Measurements from ENCODE around the gene VMP1. TPM values are rescaled to one million over a fixed set of nuclear protein-coding genes. Genes with fewer than 3 reads are reported as not detected.

VMP1 gene
- total and polyA plus RNA-seq, 2 donors (not counting 1 experiment from before 2014, with no cell fraction given), result 20.4 to 83.5 TPM

DNA sequence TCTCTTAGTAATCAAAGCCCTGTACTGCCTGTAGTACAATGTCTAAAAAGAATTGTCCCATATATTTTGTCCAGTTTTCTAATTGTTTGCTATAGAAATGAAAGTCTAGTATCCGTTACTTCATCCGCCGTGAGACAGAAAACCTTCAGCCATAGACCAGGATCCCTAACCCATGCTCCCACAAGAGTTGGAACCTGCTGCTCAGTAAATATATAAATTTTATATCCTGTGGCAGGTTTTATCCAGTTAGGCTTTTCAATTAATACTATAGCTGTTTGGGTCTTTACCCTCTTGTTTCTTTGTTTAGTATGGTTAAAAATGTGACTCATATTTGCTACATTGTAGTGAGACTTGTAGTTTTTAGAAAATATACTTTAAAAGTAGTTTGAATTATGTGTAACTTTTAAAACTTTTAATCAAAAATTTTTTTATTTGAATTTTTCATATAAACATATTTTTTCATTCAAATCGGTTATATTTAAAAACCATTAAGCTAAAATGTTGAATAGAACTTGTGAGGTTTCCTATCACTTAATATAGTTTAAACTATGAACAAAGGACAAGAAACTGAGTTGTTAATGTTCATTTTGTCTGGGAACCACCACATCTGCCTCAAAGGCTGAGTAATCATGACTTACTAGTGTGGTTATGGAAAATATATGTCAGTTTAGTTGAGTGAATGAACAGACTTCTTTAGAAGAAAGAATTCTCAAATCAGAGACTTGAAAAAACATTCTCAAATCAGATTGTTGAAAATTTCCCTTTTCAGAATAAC, 54.8 kb downstream of the VMP1 start:
- H3K27ac Mint-ChIP-seq, result no peak overlapping the region
- H3K4me3 Mint-ChIP-seq, result no peak overlapping the region
- ATAC-seq (ENCODE audit: low read depth), result no peak

More for the DNA sequence above, 54.8 kb downstream of the VMP1 start:
- Histone ChIP-seq H2AFZ (ENCODE audit: insufficient read depth, low read depth, low read length, poor library complexity, severe bottlenecking) (no peak overlapping the region), H4K20me1 (ENCODE audit: control insufficient read depth, insufficient read depth, low read length, poor library complexity, severe bottlenecking) (no peaks in the 10 kb centered on the region), H3K27ac (ENCODE audit: low read length in 2 of 2) (no peak overlapping the region), H3K9ac (ENCODE audit: low read length) (no peak overlapping the region), H3K9me3 (ENCODE audit: control extremely low read depth in 1 of 3, control insufficient read depth in 2 of 3, insufficient read depth in 1 of 3, low read length in 2 of 3) (peaks cover 0 to 9% (median 2%) of the 10 kb centered on the region in 3 donors), H3K4me2 (replicated peaks; ENCODE audit: low read depth, low read length, poor library complexity, severe bottlenecking) (no peak overlapping the region), H3K4me3 (ENCODE audit: control extremely low read depth in 1 of 5, extremely low read depth in 1 of 5, insufficient read depth in 1 of 5, low read depth in 2 of 5, low read length in 4 of 5) (no peak overlapping the region), H3K36me3 (replicated peaks in 1 of 2; ENCODE audit: control extremely low read depth in 1 of 2, control insufficient read depth in 1 of 2, extremely low read depth in 1 of 2, insufficient read depth in 2 of 2, low read length in 1 of 2) (peaks cover 7 to 9% of the 10 kb centered on the region in 2 experiments), H3K27me3 (replicated peaks in 1 of 4; ENCODE audit: control extremely low read depth in 1 of 4, control insufficient read depth in 3 of 4, insufficient read depth in 4 of 4, low read length in 3 of 4) (no peaks in the 10 kb centered on the region), H3K79me2 (ENCODE audit: control insufficient read depth, insufficient read depth, low read length) (peaks cover 3% of the 10 kb centered on the region), H3K4me1 (ENCODE audit: control insufficient read depth in 2 of 2, insufficient read depth in 2 of 2, low read length in 2 of 2) (no peaks in the 10 kb centered on the region)
- DNase-seq, result no peak
- CTCF ChIA-PET, result interaction anchor here (1.0 to 2.6 kb wide), 5 partner anchors 8 to 97 kb away, joined by 4 to 8 read pairs (median 5); no protein-coding TSS in a partner anchor
- intact Hi-C loops (cut with micrococcal nuclease), result no loop called here
- Mint-ChIP-seq H3K4me1 (peaks cover 5% of the 10 kb centered on the region), H3K9me3 (ENCODE audit: insufficient read depth) (peaks cover 2% of the 10 kb centered on the region), H3K27me3 (no peaks in the 10 kb centered on the region)
- TF ChIP-seq, protein P1, sequence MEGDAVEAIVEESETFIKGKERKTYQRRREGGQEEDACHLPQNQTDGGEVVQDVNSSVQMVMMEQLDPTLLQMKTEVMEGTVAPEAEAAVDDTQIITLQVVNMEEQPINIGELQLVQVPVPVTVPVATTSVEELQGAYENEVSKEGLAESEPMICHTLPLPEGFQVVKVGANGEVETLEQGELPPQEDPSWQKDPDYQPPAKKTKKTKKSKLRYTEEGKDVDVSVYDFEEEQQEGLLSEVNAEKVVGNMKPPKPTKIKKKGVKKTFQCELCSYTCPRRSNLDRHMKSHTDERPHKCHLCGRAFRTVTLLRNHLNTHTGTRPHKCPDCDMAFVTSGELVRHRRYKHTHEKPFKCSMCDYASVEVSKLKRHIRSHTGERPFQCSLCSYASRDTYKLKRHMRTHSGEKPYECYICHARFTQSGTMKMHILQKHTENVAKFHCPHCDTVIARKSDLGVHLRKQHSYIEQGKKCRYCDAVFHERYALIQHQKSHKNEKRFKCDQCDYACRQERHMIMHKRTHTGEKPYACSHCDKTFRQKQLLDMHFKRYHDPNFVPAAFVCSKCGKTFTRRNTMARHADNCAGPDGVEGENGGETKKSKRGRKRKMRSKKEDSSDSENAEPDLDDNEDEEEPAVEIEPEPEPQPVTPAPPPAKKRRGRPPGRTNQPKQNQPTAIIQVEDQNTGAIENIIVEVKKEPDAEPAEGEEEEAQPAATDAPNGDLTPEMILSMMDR (IDR thresholded peaks at IDR 0.05), result no peak
- no peak for TF ChIP-seq EZH2 (IDR thresholded peaks at IDR 0.05; ENCODE audit: borderline replicate concordance, insufficient read depth, low read depth, low read length, poor library complexity, severe bottlenecking)
- POLR2A ChIA-PET, result no interaction called here
- no CpG with 5 or more reads among the region's 4 CpGs for WGBS (ENCODE audit: insufficient coverage)

Data from B cell (primary cell).